PC-3 (cell line): ENCODE results near the gene GPR156.

Experiments used
- CTCF ChIP-seq: fragments of 300-600 bp; sonication (generic); conservative IDR thresholded peaks from 2 replicates; pipeline ENCODE4 v1.5.1; 2017; ENCODE audit warnings: antibody characterized with exemption, low read depth, mild to moderate bottlenecking, low read length
- EZH2 ChIP-seq: fragments of 300-600 bp; sonication (generic); IDR thresholded peaks from one replicate; pipeline ENCODE4 v1.6.1; 2017; ENCODE audit warnings: antibody characterized with exemption, mild to moderate bottlenecking, low read length; ENCODE audit not compliant: unreplicated experiment
- EZH2phosphoT487 ChIP-seq: fragments of 300-600 bp; sonication (generic); IDR thresholded peaks from 2 replicates; pipeline ENCODE4 v1.6.1; 2018; ENCODE audit warnings: mild to moderate bottlenecking, antibody characterized with exemption, low read length, borderline replicate concordance

- TF ChIP-seq CTCF: no peak
- TF ChIP-seq EZH2phosphoT487: no peak
- TF ChIP-seq EZH2: no peak
These were observed 159.0 kb downstream of the GPR156 start for GRCh38 chr3:120125992-120126391.
